Spleen (tissue), 7 donors: ENCODE results near the gene RERE.

ENCODE experiments used
- CTCF ChIP-seq, 11 experiments: fragments of 200-600 bp in 7 of 11; fragments of 450-650 bp in 4 of 11; sonication (generic) in 4 of 11; IDR thresholded peaks in 8 of 11; conservative IDR thresholded peaks in 3 of 11; 1 replicate in 7 of 11; 2 replicates in 4 of 11; pipeline versions ENCODE4 v1.4.0 to v1.8.0; 2016 to 2021; ENCODE audit warnings: antibody characterized with exemption in 11 of 11, inconsistent platforms in 4 of 11, mild to moderate bottlenecking in 1 of 11
- POLR2AphosphoS5 ChIP-seq, 3 donors: sonication (generic); formaldehyde crosslinking; IDR thresholded peaks; one replicate each; pipeline ENCODE4 v1.5.1; 2017; ENCODE audit warnings: antibody characterized with exemption in 3 of 3
- donor health status: DM: no; HTN: no; CAD: no; lungs with moderate emphysema.
- donor health status: DM: no; HTN: no; CAD: no.
- donor health status: DM: no; HTN: no; CAD: no.

- TF ChIP-seq POLR2AphosphoS5 (IDR thresholded peaks at IDR 0.05), result no peak
- no peak for TF ChIP-seq CTCF (IDR thresholded peaks at IDR 0.05 in 8 of 11, conservative IDR thresholded peaks at IDR 0.05 in 3 of 11)
Observed at GRCh38 chr1:8567146-8567545, 250.3 kb downstream of the RERE start.
